GM11168 (cell line): ENCODE data around the gene GPC6.
"Not testable (repeated sequence)": the region's sequence is repeated elsewhere in the genome, so short reads cannot be mapped to it uniquely, and the experiment has no call there.

ENCODE experiments used
- in situ Hi-C: fragments of 300-500 bp; cut with MboI; formaldehyde crosslinking; loops from one replicate; pipeline ENCODE4 v1.12.0; 2022; ENCODE audit warnings: low sequenced_read_pairs; ENCODE audit not compliant: unreplicated experiment

The GPC6 gene

GRCh38 chr13:94201022-94201421 is 974.4 kb downstream of the GPC6 start:
- in situ Hi-C loops = no loop called here

- in situ Hi-C loops = no loop called here
These were observed 977.6 kb downstream of the GPC6 start for GRCh38 chr13:94204163-94204562.

- in situ Hi-C loops = no loop called here
These were observed 978.3 kb downstream of the GPC6 start for GRCh38 chr13:94204946-94205345.

- in situ Hi-C loops = no loop called here
These were observed 979.3 kb downstream of the GPC6 start for GRCh38 chr13:94205896-94206295.

GRCh38 chr13:94209117-94209516 is 982.5 kb downstream of the GPC6 start:
- in situ Hi-C loops = no loop called here

- in situ Hi-C loops = not testable (repeated sequence)
These were observed 983.3 kb downstream of the GPC6 start for GRCh38 chr13:94209913-94210312.

- in situ Hi-C loops = no loop called here
These were observed 984.2 kb downstream of the GPC6 start for GRCh38 chr13:94210816-94211215.

- in situ Hi-C loops = no loop called here
These were observed 985.6 kb downstream of the GPC6 start for GRCh38 chr13:94212196-94212595.

GRCh38 chr13:94214121-94214520 is 987.5 kb downstream of the GPC6 start:
- in situ Hi-C loops = no loop called here

GRCh38 chr13:94214975-94215374 is 988.4 kb downstream of the GPC6 start:
- in situ Hi-C loops = no loop called here

GRCh38 chr13:94216476-94216875 is 989.9 kb downstream of the GPC6 start:
- in situ Hi-C loops = no loop called here

GRCh38 chr13:94217370-94217769 is 990.8 kb downstream of the GPC6 start:
- in situ Hi-C loops = no loop called here

- in situ Hi-C loops = no loop called here
These were observed 991.9 kb downstream of the GPC6 start for GRCh38 chr13:94218537-94218936.

GRCh38 chr13:94218951-94219350 is 992.3 kb downstream of the GPC6 start:
- in situ Hi-C loops = no loop called here

- in situ Hi-C loops = no loop called here
These were observed 998.1 kb downstream of the GPC6 start for GRCh38 chr13:94224670-94225069.

GRCh38 chr13:94227255-94227879 is 1000.8 kb downstream of the GPC6 start:
- in situ Hi-C loops = no loop called here

- in situ Hi-C loops = no loop called here
These were observed 1002.2 kb downstream of the GPC6 start for GRCh38 chr13:94228763-94229162.

- in situ Hi-C loops = no loop called here
These were observed 1005.7 kb downstream of the GPC6 start for GRCh38 chr13:94232161-94232950.

GRCh38 chr13:94232956-94233355 is 1006.3 kb downstream of the GPC6 start:
- in situ Hi-C loops = no loop called here

GRCh38 chr13:94233401-94233800 is 1006.8 kb downstream of the GPC6 start:
- in situ Hi-C loops = no loop called here

GRCh38 chr13:94233837-94234236 is 1007.2 kb downstream of the GPC6 start:
- in situ Hi-C loops = no loop called here

GRCh38 chr13:94234738-94235137 is 1008.1 kb downstream of the GPC6 start:
- in situ Hi-C loops = no loop called here
